Stimulated activated CD4-positive, alpha-beta T cell treated with anti-CD3 and anti-CD28 coated beads, Interleukin-12 subunit alpha, Interleukin-12 subunit beta, amount 100 ng/mL, for 48 hours (primary cell): ENCODE data around the gene KRTCAP2.

Source experiments
- DNase-seq, 3 donors: peaks; one replicate each; pipeline ENCODE4 v3.0.0-alpha.2; 2020; ENCODE audit warnings: low read depth in 2 of 3, low spot score in 1 of 3

The KRTCAP2 gene

DNA sequence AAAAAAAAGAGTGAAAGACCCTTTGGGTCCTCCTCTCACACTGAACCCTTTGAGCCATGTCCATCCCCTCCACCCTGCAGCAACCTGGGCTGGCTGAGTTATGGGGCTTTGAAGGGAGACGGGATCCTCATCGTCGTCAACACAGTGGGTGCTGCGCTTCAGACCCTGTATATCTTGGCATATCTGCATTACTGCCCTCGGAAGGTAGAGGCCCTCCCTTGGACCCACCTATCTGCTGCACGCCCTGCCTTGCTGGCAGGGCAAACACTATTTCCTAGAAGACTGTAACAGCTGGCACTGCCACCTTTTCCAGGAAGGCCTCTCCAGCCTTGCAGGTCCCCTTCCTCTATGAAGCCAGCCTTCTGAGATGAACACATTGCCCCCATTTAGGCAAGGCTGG is 36.4 kb downstream of the KRTCAP2 start:
- DNase-seq, result no peak

DNA sequence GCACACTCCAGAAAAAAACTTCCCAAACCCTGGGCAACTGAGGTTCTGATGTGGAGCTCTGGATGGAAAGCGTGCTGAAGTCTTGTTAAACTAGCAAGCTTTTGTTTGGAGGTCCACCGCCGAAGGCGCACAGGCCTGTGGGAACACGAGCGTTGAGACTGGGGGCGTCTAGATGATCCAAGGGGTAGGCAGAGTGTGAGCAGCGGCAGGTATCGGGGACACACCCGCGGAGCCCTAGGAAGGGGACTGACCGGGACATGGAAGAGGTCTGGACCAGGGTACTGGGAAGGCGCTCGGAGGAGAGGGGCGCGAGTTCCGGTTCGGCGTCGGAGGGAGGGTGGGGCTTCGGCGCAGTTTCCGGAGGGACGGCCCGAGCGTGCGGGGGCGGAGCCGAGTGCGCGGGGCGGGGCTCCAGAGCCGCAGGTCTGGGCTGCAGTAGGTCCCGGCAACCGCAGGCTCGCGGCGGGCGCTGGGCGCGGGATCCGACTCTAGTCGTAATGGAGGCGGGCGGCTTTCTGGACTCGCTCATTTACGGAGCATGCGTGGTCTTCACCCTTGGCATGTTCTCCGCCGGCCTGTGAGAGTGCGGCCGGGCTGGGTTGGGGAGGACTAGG is 37.6 kb downstream of the KRTCAP2 start, which contains the start of gene SLC50A1:
Gene SLC50A1 (plus strand): TSS at position 438 of the 614 bp plus-strand sequence. CDS start 60 bp downstream, at position 498.
- peak; percentile 88 to 95 (median 90) for DNase-seq

DNA sequence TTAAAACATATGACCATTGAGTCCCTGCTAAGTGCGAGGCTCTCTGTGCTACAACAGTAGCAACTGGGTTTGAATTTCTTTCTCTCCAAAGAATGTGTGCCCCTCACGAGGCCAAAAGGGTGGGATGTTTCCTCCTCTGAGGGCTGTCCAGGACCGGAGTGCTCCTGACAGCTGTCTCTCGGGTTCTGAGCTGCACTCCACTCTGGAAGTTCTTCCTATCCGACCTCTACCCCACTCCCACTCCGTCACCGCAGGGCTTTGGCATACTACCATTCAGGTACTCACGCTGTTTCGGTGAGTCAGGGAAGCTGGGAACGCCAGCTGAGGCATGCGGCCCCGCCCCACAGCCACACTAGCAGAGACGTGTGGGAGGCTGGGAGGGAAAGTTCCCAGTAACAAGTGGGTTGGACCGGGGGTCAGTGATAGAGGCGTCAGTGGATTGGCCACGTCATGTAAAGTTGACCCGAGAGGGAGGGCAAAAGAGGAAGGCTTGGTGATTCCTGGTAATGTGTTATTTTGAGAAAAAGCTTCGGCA is 38.2 kb downstream of the KRTCAP2 start:
- peak; percentile 70 to 82 (median 74) for DNase-seq

DNA sequence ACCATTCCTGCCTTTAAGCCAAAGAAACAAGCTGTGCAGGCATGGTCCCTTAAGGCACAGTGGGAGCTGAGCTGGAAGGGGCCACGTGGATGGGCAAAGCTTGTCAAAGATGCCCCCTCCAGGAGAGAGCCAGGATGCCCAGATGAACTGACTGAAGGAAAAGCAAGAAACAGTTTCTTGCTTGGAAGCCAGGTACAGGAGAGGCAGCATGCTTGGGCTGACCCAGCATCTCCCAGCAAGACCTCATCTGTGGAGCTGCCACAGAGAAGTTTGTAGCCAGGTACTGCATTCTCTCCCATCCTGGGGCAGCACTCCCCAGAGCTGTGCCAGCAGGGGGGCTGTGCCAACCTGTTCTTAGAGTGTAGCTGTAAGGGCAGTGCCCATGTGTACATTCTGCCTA is 38.8 kb downstream of the KRTCAP2 start:
- no peak for DNase-seq

DNA sequence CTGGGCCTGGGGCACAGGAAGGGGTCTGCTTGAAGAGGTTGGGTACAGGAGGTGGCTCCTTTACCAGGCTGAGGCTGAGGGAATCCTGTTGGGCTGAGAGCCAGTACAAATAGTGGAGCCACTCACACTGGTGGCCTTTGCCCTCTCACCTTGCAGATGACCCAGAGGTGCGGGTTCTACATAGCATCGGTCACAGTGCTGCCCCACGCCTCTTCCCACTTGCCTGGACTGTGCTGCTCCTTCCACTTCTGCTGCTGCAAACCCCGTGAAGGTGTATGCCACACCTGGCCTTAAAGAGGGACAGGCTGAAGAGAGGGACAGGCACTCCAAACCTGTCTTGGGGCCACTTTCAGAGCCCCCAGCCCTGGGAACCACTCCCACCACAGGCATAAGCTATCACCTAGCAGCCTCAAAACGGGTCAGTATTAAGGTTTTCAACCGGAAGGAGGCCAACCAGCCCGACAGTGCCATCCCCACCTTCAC is 39.3 kb downstream of the KRTCAP2 start:
- DNase-seq, result no peak

DNA sequence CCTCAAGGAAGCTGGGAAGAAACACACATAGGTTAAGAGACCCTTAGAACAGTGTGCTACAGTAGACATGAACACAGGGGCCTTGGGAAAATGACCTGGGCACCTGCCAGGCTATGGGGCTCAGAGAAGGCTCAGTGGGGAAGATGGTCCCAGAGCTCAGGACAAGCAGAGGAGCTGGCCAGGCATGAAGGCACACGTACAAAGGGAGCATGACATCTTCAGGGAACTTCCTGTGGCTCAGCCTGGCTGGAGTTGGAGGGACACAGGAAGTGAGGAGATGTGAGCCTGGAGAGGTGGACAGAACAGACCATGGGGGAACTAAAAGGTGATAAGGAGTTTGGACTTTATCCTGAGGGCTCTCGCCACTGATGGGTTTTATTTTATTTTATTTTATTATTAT is 41.2 kb downstream of the KRTCAP2 start:
- no peak for DNase-seq

DNA sequence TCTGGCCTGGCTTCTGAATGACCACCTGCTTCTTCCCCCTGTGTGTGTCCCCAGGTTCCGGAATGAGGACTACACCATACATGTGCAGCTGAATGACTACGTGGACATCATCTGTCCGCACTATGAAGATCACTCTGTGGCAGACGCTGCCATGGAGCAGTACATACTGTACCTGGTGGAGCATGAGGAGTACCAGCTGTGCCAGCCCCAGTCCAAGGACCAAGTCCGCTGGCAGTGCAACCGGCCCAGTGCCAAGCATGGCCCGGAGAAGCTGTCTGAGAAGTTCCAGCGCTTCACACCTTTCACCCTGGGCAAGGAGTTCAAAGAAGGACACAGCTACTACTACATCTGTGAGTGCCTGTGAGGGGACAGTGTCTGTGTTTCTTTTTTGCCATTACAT is 41.8 kb downstream of the KRTCAP2 start:
- DNase-seq, result no peak

DNA sequence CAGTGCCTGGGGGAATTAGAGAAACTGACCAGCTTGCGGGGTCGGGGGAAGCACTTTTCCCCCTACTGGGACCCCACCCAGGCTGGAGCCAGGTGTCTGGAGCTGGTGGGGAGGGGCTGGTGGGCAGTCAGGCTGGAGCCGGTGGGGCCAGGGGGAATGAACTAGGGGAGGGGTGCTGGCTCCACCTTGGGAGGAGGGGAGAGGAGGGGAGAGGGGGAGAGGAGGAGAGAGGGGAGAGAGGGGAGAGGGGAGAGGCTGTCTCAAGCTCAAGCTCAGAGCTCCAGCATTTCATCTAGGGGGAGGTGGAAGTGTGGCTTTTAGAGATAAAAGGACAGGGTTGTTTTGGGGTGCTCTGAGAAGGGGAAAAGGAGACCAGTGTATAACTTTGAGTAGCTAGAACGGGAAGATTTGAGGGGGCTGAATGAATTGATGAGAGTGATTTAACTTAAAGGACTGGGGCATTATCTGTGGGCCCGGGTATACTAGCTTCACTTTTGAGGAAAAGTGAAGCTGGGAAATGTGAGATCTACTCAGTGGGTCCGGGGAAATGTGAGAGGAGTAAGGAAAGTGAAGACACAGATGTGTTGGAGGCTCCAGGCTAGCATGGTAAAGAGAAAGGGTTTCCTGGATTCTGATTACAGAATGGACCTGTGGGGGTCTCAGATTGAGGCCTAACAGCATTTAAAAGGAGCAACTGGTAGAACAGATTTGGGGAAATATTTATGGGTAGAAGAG is 42.7 kb downstream of the KRTCAP2 start:
- DNase-seq, result no peak

DNA sequence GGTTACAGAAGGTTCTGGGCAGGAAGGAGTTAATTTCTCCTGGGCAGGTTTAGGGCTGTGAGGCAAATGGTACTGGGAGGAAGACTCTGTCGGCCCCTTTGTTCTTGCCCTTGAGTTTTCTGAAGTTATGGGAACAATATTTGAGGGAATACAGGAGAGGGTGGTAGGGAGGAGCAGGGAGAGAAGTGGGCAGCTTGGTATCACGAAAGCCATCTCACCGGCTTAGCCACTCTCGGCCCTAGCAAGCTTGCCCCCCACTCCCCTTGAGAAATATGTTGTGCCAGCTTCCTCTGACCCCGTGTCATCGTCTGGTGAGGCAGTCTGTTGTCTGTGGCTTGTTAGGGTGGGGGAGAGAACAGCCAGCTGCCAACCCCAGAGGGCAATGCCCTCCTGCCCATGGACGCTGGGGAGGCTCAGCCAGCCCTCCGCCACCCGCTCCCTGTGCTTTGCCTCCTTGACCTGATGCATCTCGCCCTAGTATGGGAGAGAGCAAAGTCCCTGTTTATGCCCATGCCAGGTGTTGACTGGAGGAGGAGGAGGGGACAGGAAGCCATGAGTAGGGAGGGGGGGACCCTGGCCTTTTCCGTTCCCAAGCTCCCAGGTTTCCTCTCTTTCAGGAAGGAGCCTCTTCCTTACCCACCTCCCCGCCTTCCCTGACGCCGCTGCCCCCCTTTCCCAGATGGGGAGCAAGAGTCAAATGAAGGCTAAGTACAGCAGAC is 44.2 kb downstream of the KRTCAP2 start:
- DNase-seq, result no peak

DNA sequence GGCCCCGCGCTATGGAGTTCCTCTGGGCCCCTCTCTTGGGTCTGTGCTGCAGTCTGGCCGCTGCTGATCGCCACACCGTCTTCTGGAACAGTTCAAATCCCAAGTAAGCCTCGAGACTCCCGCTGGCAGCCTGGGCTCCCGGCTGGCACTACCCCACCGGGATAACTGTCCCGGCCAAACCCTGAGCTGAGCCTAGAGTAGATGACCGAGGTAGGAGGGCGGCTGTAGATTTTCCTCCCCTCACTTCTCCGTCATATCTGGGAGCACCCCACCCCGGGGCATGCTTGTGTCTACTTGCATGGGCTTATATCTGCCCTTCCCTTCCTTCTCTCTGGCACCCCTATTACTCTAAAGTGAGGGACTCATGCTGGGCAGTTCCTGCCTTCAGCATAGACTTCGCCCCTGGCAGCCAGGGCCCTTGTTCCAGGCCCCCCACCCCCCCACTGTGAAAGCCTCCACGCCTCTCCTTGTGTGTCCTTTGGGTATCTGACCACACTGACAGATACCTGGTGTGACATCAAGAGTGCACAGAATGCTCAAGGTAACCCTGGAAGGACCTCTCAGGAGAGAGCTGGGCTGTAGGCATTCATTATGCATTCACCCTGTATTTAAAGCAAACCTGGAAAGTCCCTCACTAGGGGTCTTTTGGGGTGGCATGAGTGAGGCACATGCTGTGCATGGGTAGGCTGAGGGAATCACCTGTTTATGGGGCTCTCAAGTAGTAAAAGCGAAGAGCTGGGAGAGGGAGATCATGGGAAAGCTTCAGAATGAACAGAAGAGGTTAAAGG is 44.9 kb downstream of the KRTCAP2 start:
- no peak for DNase-seq

DNA sequence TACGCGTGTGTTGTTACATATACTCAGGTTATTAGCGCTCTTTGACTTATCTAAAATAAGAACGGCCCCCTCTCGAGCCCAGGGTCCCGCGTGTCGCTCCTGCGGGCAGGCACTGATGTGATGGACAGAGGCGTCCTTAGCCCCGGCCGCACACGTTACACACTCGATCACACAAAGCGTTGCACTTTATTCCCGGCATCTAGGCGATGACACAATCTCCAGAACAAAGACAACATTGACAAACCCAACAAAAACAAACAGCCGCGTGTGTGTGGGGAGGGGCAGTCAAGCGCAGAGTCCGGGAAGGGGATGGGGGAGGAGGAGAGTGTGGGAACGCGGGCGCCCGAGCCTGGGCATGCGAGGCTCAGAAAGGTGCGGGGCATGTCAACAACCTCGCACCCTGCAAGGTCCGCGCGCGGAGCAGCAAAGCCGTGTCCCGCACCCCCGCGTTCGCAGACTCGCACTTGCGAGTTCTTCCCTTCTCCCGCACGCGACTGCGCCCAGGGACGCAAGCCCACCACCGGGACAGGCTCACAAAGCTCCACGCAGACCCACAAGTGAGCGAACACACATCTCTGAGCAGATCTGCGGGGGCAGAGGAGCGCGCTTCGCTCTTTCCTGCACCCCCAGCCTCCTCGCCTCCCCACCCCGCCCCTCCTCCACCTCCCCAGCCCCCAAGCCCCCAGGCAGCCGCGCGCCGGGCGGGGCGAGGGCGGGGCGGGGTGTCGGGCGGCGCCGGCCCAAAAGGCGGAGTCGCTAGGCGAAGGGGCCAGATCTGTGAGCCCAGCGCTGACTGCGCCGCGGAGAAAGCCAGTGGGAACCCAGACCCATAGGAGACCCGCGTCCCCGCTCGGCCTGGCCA is 45.8 kb downstream of the KRTCAP2 start, which contains the start of gene EFNA1:
Gene EFNA1 (plus strand): TSS at position 772 of the 862 bp plus-strand sequence. CDS start 102 bp downstream, outside the sequence.
- no peak for DNase-seq

DNA sequence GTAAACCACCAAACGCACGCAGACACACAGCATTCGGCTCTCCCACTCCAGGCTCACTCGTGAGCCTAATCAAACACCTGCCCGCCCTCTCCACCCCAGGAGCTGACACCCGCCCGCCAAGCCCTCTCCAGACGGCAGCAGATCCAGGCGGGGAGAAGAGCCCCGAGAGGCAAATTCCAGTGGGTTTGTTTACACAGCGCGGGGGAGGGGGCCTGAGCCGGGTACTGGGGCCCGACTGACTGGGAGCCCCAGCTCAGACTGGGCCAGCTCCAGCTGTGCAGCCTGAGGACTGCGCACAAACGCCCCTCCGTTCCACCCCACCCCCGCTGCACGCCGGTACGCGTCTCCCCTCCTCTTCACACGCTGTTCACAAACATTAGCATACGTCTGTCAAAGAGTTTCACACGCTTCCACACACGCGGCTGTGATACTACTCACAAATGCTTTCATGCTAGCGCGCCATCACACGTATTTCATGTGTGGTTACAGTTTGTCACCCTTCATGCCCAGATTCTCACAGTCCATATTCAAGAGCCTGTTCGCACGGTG is 46.5 kb downstream of the KRTCAP2 start:
- no peak for DNase-seq

DNA sequence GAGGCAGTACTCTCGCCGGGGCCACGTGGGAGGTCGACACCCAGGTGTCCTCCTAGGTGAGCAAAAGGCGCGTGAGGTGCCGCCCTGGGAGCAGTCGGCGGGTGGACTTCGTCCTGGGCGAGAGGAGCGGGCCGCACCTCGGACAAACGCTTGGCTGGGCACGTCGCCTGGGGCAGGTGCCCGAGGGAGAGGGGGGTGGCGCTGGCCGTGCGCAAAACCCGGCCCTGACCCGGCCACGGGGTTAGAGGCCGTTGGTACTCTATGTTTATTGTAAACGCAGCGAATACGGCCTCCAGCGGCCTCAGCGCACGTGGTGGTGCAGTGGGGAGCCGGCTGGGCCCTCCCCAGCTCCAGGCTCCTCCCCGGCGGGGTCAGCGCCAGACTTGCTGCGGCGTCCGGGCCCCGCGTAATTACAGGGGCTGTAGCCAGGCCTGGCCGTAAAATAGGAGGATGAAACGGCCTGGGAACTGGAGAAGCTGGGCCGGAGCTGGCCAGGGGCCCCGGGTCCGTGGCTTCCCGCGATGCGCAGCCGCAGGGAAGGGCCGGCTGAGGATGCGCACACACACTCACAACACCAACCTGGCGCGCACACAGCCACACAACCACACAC is 47.1 kb downstream of the KRTCAP2 start:
- no peak for DNase-seq

DNA sequence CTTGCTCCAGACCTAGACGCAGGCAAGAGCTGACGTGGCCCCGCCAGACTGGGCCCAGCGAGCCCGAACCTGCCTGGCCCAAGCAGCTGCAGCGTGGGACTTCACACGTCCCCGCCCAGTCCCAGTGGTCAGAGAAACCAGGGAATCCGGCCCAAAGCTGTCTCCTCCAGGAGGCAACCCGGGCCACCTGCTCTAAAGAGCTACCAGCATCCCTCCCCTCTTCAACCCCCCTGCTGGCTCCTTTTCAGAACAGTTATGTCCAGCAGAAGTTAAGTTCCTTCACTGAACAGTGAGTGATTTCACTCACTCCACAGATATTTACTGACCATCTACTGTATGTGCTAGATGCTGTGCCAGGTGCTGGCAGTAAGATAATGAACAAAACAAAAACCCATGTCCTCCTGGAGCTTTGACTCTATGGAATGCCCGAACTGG is 47.6 kb downstream of the KRTCAP2 start:
- DNase-seq, result no peak

DNA sequence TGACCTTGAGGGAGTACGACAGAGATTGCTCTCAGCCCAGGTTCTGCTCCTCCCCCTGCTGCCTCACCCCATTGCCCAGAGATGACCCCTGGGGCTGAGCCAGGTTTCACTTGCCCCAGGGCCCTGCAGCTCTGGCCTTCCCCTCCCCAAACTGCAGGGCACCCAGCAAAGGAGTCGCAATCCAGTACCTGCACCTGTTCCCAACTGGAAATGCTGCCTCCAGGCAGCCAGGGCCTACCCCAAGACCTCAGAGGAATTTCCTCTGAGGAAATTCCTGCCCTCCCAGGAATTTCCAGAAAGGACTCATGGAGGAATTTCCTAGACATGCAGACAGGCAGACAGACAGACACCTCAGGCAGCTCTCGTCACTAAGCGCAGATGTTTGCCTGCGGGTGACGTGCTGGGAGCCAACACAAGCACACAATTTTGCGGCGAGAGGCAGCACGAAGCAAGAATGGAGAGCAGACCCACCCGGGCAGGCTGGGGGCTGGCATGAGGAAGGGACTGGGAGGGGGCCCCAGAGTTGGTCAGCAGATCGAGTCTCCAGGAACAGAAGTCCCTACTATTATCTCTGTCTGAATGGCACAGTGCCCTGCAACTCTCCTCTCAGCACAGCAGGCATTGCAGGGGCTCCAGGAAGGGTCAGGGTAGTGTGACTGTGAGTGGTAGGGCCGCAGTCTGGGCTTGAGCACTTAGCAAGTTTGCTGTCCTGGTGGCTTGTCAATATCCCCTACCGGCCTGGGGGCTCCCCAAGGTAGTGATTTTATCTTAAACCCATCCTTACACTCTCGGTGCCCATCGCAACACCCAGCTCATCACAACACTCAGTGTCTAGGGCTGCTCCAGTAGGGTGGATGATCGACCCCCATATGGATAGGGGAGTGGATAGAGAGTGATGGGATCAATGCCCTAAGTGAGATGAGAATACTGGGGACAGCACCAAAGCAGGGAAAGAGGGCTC is 48.3 kb downstream of the KRTCAP2 start:
- no peak for DNase-seq

DNA sequence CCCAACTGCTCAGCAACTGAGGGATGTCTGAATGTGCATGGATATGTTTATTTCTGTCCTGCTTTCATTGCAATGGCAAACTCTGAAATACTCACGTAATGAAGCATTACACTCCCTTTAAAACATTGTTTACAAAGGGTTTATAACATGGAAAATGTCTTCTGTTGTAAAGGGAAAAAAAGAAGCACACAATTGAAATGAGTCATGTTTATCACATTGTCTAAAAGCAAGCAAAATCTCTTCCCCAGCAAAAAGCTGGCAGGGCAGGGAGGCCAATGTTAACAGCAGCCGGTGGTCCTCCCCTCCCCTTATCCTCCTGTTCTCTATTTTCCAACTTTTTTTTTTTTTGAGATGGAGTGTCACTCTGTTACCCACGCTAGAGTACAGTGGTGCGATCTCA is 49.3 kb downstream of the KRTCAP2 start:
- DNase-seq, result no peak

DNA sequence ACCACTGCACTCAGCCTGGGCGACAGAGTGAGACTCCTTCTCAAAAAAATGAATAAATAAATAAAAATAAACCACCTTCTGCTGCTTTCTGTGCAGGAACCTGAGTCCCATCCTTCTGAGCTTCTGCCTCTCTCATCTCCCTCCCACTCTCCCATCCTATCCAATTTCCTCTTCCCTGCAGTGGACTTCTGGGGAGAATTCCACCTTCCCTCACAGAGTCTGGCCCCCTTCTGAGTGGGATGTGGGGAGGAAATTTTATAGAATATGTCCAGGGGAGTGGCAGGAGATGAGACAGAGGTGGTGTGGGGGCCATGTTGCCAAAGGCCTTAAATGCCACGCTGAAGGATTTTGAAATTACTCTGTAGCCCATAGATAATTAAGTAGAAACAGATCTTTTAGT is 50.8 kb downstream of the KRTCAP2 start:
- DNase-seq, result no peak

DNA sequence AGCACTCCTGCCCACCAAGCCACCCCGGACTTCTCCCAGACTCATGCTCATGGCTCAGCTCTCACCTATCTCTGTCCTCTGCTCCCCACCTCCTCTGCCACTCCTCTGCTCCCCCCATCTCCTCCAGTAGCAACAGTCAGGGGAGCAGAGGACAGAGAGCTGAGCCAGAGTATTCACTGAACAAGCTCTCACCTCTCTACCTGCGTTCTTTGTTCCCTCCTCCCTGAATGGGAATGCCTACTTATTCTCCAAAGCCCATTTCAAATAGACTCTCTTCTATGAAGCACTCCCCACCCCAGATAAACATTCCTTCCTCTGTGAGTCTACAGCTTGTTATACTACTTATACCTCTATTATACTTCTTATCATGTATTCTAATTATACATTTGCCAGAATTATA is 51.9 kb downstream of the KRTCAP2 start:
- DNase-seq, result no peak
